CD4-positive, alpha-beta T cell treated with Interleukin-21 for 1 hour (primary cell): ENCODE measurements around the gene SIDT2.
"Not testable (repeated sequence)": the region's sequence is repeated elsewhere in the genome, so short reads cannot be mapped to it uniquely, and the experiment has no call there.

Experiments used
- DNase-seq: peaks from one replicate; pipeline ENCODE4 v3.0.0-alpha.2; 2020

SIDT2 gene

GRCh38 chr11:117178210-117179034, at the start of gene SIDT2:
Gene SIDT2, plus strand, starts transcription at chr11:117178743. Its CDS starts 521 bp downstream, at chr11:117179264.
- peak; percentile 89 for DNase-seq

GRCh38 chr11:117130396-117130795, 48.1 kb upstream of the SIDT2 start:
- DNase-seq: not testable (repeated sequence)

DNA sequence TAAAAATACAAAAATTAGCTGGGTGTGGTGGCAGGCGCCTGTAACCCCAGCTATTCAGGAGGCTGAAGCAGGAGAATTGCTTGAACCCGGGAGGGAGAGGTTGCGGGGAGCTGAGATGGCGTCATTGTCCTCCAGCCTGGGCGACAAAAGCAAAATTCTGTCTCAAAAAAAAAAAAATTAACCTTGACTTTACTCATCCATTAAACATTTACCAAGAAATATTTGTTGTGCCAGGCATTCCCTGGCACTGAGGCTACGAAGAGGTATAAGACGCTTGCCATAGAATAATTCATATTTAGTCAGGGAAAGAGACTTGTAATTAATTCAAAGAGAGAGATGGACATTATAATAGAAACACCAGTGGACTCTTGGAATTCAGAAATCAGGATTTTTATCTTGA, 47.7 kb upstream of the SIDT2 start:
- DNase-seq: no peak

DNA sequence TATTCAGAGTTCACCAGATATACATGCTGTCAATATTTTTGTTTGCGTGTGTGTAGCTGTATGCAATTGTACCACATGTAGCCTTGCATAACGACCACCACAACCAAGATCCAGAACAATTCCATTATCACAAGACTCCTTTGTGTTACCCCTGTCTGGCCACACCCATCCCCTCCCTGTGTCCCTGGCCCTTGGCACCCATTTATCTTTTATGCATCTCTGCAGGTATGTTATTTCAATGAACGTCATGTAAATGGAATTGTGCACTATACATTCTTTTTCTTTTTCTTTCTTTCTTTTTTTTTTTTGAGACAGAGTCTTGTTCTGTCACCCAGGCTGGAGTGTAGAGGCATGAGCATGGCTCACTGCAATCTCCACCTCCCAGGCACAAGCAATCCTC, 44.1 kb upstream of the SIDT2 start:
- no peak for DNase-seq

GRCh38 chr11:117134979-117135378, 43.6 kb upstream of the SIDT2 start:
- not testable (repeated sequence) for DNase-seq

DNA sequence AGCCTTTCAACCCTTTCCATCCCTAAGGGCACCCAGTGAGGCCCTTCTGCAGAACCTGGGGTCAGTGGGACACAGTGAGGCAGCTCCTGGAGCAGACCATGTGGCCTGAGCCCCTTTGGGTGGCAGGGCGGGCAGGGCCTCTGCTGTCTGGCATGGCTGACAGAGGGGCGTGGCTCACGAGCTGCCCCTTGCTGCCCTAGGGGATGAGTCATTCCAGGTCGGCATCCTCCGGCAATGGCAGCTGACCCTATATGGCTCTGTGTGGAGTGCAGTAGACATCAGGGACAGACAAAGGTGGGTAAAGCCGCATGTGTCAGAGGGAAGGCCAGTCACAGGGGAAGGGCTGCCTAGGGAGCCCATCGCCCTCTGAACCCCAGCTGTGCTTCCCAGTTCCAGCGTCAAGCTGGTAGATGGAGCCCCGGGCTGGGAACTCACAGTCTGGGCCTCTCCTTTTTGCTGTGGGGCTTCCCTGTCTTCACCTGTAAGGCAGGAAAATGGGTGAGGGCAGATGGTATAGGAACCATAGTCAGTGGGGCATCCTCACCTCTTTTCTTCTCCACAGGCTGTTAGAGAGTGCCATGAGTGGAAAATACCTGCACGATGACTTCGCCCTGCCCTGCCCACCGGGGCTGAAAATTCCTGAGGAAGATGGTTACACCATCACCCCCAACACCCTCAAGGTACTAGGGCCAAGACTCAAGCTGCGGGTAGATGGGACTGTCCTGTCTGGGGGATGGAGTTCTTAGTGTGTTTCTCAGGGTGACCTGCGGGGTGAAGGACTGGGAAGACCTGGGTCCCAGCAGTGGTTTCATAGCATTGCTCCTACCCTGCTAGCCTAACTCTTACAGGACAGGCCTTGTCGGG, 41.1 kb upstream of the SIDT2 start:
- DNase-seq: not testable (repeated sequence)

GRCh38 chr11:117143390-117143789, 35.2 kb upstream of the SIDT2 start:
- peak; percentile 28 for DNase-seq

DNA sequence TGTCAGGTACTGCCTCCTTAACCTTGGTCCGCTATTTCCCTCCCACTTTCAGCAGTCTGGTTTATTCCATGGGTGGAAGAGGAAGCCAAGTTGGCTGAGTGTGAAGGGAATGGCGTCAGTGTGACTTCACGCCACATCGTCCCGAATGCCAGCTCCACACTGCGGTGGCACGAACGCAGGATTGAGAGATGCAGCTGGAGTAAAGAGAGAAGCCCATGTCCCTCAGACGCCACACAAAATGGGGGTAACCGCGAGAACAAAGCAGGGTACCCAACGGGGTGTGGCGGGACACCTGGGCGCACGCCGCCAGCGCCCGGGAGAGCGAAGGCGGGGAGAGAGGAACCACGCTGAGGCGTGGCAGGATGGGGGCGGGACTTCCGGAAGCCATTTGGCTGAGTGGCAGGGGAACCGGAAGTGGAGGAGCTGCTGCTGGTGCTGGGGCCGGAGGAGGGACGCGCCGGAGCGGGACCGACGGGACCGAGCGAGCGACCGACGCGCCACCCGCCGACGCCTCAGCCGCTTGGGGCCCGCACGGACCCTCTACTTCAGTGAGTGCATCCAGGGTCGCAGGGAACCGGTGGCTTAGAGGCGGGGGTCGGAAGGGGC, 34.6 kb upstream of the SIDT2 start, which contains the start of gene PAFAH1B2:
TSS of gene PAFAH1B2 (plus strand) at position 417 of the 606 bp plus-strand sequence. CDS start 8,161 bp downstream, outside the sequence.
- peak; percentile 95 for DNase-seq

DNA sequence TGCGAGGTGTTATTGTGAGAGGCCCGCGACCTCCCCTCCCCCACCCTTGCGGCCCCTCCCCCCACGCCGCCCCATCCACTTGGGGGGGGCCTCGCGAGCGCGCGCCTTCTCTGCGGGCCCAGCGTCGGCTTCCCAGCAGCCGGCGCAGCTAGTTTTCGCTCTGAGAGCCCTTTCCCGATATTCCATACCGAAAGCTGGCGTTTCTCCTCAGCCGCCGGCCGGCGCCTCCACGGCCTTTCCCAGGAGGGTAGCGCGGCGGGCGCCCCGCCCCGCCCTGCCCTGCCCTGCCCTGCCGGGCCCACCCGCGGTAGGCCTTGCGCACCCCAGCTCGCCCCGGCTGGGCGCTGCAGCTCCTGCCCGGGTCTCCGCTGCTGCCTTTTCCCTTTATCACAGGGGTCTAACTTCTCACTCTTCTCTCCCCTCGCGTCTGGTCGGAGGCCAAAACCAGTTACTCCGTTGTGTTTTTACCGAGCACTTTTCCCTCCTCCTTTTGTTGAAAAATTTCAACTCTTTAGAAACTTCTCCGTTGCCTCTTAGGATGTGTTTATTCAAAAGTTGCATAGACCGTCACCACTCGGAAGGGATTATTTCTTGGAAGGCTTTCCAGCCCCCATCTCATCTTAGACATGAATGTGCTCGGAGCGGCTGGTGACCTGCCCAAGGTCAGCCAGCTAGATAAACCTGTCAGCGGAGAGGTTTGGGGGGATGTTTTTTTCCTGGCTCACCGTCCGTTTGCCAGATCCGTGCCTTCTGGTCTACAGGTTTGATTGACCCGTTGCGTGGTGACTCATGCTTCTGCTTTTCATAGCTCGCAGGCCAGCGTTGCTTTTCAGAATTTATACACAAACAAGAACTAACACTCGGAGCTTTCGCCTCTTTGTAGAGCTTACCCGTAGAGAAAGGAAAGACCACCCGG, 33.8 kb upstream of the SIDT2 start:
- peak; percentile 20 for DNase-seq

DNA sequence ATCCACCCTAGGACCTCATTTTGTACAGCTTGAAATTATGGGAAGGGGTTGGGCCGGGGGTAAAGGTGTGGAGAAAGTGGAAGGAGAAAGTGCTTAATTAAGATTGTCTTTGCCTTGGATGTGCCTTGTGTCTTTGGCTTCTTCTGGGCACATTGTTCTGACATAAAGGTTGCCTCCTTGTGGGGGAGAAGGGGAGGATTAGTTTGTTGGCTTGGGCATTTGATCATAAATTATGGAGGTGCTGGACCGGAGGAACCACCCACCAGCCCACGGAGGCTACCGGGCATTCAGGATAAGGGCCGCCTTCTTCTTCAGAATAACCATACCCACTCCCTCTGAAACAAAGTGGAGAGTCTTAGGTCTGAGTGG, 33.2 kb upstream of the SIDT2 start:
- DNase-seq: peak; percentile 39

DNA sequence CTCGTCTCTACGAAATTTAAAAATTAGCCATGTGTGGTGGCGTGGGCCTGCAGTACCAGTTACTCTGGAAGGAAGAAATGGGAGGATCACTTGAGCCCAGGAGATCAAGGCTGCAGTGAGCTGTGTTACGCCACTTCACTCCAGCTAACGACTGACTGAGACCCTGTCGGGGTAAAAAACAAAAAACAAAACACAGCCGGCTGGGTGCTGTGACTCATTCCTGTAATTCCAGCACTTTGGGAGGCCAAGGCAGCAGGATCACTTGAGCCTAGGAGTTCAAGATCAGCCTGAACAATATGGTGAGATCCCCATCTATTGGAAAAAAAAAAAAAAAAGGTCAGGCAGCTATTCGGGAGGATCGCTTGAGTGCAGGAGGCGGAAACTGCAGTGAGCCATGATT, 32.0 kb upstream of the SIDT2 start:
- DNase-seq: no peak

- DNase-seq: no peak
Observed at GRCh38 chr11:117152066-117152465, 26.5 kb upstream of the SIDT2 start.

DNA sequence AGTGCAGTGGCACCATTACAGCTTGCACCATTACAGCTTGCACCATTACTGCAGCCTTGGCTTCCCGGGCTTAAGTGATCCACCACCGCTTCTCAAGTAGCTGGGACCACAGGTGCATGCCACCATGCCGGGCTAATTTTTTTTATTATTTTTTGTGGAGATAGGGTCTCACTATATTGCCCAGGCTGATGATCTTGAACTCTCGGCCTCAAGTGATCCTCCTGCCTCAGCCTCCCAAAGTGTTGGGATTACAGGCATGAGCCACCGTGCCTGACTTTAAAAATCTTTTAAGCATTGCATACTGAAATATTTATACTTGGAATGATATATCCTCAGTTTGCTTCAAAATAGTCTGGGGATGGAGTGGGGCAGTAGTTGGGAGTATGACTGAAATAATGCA, 24.1 kb upstream of the SIDT2 start:
- no peak for DNase-seq

- DNase-seq: no peak
Observed at GRCh38 chr11:117157507-117157906, 21.0 kb upstream of the SIDT2 start.

- no peak for DNase-seq
Observed at GRCh38 chr11:117159892-117160291, 18.7 kb upstream of the SIDT2 start.

GRCh38 chr11:117160826-117161225, 17.7 kb upstream of the SIDT2 start:
- no peak for DNase-seq

GRCh38 chr11:117166491-117166890, 12.1 kb upstream of the SIDT2 start:
- no peak for DNase-seq

- no peak for DNase-seq
Observed at GRCh38 chr11:117169736-117170135, 8.8 kb upstream of the SIDT2 start.

DNA sequence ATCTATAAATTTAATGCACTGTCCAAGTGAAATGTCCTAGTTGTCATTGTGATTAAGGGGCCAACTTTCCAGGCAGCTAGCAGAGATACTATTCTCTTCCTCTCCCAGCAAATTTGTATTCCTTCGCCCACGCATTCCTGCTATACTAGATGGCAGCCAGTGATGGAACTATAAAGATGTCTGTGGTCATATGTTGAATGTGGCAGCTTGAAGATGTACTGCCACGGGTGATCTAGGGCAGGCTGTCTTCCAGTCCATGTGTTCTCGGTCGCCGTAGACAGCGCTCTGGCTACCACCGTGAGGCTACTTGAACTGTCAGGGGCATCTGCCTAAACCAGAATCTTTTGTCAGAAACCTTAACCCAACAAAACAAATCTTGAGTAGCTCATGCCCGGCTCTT, 8.3 kb upstream of the SIDT2 start:
- DNase-seq: no peak

DNA sequence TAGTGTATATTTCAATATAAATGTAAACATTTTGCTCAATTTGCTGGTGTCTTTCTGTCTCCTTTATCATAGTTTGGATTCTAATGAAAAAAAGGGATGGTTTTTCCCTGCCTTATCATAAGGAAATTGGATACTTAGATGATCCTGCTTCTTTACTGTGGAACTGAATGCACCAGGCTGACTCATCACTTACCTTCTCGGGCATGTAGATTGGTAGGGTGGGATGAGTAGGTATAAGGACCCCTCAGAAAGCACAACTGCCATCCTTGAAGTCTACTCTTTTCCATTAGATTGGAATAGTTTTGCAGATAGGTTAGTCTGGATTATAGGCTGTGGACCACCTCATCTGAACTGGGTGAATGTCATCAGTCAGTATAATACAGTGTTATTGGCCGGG, 7.5 kb upstream of the SIDT2 start:
- no peak for DNase-seq

GRCh38 chr11:117171404-117172061, 7.0 kb upstream of the SIDT2 start:
- DNase-seq: no peak
